Stimulated activated CD8-positive, alpha-beta memory T cell treated with anti-CD3 and anti-CD28 coated beads, Interleukin-7, amount 100 ng/mL, for 1 hour (primary cell): Measurements from ENCODE around the gene PERM1.
A peak's percentile ranks its signal among the peaks of the same experiment; 100 is the strongest.

ENCODE experiments used
- DNase-seq, 2 donors: peaks; one replicate each; pipeline ENCODE4 v3.0.0-alpha.2; 2020; ENCODE audit warnings: low read depth in 2 of 2

The PERM1 gene

DNA sequence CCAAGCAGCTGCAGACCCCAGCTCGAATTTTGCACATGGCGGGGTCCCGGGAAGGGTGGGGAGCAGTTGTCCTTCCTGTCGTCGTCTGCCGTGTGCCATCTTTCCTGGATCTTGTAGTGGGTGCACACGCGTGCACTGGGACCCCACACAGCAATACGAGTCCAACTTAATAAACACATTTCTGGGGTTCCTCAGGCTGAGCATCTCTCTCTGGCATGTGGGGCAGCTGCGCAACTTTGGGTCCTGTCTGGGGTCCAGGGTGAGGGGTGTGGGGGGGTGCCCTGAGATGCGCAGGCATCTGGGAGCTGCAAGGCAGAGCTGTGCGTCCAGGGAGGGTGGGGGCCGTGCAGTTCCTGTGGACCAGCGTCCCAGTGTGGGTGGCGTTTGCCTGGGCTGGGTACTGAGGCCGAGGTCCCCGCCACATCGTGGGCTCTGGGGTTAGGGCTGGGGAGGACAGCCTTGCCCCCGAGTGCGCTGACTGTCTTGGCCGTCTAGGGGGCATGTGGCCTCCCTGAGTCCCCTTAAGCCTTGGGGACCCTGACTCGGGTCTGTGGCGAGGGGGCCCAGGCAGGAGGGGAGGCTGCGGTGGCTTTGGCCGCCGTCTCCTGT lies 16.3 kb downstream of the PERM1 start:
- DNase-seq: no peak

DNA sequence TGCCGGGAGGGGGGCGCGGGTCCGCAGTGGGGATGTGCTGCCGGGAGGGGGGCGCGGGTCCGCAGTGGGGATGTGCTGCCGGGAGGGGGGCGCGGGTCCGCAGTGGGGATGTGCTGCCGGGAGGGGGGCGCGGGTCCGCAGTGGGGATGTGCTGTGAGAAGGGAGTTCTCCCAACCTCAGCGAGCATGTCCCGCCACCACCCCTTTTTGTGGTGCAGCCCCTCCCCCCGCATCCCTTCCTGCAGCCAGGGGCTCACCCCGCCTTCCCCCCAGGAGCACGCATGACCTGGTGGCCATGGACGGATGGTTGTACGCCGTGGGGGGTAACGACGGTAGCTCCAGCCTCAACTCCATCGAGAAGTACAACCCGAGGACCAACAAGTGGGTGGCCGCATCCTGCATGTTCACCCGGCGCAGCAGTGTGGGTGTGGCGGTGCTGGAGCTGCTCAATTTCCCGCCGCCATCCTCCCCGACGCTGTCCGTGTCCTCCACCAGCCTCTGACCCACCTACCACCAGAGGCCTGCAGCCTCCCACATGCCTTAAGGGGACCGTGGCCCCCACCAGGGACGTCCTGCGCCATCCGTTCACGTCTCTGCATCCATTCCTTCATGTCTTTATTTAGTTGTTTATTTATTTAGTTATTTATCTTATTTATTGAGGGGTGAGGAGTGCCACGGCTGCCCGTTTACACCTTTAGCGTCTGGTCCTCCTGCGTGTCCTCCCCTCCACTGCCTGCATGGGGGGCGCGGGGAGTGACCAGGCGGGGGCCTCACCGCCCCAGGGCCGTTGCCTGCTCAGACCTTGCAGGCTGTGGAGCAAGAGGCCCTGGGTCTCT lies 17.0 kb downstream of the PERM1 start:
- DNase-seq: no peak

DNA sequence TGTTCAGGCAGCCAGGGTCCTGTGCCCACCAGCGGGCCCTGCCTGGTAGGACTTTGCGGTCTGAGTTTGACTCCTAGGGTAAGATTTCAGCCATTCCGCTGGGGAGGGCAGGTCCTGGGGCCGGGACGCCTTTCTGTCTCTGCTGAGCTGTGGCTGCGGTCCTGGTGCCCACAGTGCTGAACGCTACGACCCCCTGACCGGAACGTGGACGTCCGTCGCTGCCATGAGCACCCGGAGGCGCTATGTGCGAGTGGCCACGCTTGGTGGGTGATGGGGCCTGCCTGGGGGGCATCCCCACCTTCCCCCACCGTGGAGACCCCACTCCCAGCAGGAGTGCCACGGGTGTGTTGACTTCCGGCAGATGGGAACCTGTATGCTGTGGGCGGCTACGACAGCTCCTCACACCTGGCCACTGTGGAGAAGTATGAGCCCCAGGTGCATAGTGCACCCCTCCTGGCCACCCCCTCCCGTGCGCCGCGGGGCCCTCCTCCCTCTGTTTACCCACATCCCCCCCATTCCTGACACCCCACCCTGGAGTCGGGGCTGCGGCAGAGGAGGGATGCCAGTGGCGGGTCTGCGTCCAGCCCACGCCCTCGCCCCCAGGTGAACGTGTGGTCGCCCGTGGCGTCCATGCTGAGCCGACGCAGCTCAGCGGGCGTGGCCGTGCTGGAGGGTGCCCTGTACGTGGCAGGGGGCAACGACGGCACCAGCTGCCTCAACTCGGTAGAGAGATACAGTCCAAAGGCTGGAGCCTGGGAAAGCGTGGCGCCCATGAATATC lies 18.0 kb downstream of the PERM1 start:
- no peak for DNase-seq

DNA sequence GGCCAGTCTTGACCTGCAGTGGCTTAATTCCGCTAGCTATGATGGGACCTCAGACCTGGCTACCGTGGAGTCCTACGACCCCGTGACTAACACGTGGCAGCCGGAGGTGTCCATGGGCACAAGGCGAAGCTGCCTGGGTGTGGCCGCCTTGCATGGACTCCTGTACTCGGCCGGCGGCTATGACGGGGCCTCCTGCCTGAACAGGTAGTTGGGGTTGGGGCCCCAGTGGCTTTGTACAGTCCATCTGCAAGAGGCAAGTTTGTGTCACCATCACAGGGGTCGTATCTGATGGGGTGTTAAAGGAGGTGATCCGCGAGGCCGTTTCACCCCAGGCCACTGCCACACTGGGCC lies 18.6 kb downstream of the PERM1 start:
- DNase-seq: no peak

DNA sequence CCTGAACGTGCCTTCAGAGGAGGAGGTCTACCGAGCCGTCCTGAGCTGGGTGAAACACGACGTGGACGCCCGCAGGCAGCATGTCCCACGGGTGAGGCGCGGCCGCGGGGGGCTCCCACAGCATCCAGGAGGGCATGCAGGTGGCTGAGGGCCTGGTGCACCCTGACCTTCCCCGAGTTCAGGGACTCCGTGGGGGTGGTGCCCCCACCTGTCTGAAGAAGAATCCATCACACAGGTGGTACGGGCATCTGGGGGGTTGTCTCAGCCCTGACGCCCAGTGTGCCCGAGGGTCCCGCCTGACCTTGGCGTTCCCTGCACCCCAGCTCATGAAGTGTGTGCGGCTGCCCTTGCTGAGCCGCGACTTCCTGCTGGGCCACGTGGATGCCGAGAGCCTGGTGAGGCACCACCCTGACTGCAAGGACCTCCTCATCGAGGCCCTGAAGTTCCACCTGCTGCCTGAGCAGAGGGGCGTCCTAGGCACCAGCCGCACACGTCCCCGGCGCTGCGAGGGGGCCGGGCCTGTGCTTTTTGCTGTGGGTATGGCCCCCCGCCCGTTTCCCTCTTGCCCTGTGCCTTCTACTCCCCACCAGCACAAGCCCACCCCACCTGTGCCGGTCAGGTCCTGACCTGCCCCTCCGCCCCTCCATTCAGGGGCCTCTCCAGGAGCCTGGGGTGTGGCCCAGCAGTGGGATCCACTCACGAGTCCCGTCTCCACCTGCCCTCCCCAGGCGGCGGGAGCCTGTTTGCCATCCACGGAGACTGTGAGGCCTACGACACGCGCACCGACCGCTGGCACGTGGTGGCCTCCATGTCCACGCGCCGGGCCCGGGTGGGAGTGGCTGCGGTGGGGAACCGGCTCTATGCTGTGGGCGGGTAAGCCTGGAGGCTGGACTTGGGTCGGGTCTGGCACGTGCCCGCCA lies 19.3 kb downstream of the PERM1 start:
- DNase-seq: no peak

DNA sequence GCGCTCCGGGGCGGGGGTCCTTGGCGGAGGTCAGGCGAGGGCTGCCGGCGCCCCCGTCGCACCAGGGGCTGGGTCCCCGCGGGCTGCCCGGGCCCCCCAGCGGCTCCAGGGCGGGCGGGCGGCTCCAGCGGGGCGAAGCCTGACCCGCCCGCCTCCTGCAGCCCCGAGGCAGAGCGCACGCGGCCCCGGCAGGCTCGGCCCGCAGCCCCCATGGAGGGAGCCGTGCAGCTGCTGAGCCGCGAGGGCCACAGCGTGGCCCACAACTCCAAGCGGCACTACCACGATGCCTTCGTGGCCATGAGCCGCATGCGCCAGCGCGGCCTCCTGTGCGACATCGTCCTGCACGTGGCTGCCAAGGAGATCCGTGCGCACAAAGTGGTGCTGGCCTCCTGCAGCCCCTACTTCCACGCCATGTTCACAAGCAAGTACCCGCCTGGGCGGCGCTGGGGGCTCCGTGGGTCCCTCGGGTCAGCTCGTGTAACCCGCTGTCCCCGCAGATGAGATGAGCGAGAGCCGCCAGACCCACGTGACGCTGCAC lies 20.7 kb downstream of the PERM1 start:
- no peak for DNase-seq

DNA sequence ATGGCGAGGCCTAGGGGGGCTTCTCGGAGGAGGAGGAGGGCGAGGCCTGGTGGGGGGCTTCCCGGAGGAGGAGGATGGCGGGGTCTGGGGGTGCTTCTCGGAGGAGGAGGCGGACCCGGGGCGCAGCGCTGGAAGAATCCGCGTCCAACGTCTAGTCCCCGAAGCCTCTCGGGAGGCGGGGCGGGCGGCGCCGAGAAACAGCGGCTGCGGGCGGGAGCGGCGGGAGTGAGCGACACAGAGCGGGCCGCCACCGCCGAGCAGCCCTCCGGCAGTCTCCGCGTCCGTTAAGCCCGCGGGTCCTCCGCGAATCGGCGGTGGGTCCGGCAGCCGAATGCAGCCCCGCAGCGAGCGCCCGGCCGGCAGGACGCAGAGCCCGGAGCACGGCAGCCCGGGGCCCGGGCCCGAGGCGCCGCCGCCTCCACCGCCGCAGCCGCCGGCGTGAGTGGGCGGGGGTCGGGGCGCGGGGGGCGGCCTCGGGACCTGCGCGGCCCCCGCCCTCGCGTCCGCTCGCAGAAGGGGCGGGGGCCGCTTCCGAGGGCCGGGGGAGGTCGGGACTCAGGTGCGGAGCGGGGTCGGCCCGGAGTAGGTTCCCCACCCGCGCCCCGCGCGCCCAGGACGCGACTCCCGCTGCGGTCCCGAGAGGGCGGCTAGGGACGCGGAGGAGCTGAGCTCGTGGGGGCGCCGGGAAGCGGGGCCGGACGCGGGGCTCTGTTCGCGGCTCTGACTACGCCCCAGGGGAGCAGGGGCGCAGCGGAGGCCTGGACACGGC lies 21.3 kb downstream of the PERM1 start, which contains the start of gene KLHL17:
Gene KLHL17 (plus strand): TSS at position 222 of the 769 bp plus-strand sequence. CDS start 110 bp downstream, at position 332.
- DNase-seq: peak; percentile 56 to 63

DNA sequence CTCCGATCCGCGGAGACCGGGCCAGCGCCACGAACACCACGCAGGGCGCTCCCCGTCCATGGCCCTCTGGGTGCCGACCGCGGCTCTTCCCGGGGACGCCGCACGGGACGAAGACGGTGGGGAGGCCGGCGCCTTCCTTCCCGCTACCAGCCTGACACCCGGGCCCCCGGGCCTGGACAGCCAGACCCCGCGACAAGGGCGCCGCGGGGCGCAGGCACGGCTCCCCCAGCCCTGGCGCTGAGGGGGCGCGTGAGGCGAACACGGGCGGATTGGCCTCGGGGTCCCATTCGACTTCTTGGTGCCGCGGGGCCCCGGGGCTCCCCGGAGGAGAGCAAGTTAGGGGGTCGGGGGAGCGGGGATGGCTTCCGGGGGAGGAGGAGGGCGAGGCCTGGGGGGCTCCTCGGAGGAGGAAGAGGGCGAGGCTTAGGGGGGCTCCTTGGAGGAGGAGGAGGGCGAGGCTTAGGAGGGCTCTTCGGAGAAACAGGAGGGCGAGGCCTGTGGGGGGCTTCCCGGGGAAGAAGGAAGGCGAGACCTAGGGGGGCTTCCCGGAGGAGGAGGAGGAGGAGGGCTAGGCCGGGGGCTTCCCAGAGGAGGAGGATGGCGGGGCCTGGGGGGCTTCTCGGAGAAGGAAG lies 22.0 kb downstream of the PERM1 start:
- DNase-seq: no peak

DNA sequence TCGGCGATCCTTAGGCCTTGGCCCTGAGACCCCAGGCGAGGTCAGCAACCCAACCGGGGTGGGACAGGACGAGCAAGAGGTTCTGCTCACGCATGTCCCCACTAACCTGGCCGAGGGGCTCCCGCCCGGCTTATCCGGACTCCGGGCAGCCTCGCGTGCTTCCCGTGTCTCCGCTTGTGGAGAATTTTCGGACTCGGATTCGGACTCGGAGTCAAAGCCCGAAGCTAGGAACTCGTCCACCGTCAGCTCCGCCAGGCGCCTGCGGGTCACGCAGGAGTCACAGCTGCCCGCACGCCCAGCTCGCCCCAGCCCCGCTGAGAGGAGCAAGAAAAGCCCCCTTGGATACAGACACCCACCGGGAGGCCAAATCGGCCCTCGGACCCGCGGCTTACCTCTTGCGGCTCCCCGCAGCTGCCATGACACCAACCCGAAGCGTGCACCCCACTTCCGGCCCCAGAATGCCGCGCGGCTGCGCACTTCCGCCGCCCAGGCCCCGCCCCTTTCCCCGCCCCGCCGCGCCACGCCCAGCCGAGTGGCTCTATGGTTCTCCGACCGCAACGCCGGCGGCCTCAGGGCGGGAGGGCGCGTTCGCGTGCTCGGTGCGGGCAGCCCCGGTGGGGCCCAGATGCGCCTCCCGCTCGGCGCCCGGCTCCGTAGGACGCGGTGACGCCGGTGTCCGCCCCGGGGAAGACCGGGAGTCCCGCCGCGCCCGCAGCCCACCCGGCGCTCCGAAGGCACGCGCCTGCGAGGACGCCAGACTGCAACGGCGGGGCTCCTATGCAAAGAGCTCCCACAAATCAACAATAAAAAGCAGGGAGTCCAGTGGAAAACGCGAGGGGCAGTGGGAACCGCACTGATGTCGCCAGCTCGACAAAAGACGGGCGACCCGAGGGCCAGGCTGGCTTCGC lies 22.8 kb downstream of the PERM1 start, which contains the start of gene NOC2L:
Gene NOC2L (minus strand): TSS at position 434 of the 908 bp plus-strand sequence. CDS start 16 bp downstream, at position 418.
- peak; percentile 98 to 99 for DNase-seq

DNA sequence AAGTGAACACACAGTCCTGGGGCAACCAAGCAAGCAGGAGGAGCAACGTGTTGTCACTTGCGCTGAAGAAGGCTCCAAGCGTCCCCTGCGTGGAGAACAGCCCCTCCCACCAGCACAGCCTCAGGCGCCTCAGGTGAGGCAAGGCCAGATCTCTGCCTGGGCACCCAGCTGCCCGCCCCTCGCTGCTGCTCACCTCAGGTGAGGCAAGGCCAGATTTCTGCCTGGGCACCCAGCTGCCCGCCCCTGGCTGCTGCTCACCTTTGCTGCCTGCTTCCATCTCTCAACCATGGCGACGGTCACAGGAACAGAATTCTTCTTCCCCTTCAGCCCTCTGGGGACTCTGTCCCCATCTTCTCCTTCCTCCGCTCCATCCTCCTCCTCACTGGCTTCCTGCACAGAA lies 25.3 kb downstream of the PERM1 start:
- no peak for DNase-seq

DNA sequence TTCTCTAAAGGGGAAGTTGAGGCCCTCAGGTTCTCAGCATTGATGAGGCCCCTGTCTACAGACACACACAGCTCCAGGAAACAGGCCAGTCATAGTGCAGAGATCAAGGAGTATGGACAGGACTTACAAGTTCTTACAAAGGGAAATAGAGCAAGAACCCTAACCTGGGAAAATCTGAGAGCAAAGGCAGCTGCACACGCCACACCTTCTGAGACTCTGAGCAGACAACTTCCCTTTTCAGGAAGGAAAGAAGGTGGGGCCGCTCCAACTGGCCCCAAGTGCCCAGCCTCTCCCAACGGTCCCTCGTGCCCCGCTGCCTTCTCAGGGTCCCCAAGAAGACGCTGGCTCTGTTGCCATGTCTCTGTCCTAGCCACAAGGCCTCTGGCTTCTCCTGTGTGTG lies 26.4 kb downstream of the PERM1 start:
- DNase-seq: no peak

DNA sequence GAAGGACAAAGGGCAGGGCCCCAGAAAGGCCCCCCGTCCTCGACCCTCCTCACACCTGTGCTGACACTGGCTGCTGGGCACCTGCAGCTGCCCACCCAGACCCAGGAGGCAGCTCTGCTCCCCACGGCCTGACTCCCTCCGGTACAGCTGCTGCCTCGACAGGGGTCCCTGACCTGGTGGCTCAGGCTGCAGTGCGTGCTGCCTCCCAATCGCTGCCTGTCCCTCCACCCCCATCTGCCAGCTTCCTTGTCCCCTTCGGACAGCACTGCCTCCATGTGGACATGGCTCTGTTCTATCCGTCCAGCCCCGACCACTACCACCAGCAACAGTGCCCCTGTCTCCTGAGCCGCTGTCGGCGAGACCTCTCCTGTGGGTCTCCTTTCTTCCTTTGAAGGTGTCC lies 27.0 kb downstream of the PERM1 start:
- no peak for DNase-seq

DNA sequence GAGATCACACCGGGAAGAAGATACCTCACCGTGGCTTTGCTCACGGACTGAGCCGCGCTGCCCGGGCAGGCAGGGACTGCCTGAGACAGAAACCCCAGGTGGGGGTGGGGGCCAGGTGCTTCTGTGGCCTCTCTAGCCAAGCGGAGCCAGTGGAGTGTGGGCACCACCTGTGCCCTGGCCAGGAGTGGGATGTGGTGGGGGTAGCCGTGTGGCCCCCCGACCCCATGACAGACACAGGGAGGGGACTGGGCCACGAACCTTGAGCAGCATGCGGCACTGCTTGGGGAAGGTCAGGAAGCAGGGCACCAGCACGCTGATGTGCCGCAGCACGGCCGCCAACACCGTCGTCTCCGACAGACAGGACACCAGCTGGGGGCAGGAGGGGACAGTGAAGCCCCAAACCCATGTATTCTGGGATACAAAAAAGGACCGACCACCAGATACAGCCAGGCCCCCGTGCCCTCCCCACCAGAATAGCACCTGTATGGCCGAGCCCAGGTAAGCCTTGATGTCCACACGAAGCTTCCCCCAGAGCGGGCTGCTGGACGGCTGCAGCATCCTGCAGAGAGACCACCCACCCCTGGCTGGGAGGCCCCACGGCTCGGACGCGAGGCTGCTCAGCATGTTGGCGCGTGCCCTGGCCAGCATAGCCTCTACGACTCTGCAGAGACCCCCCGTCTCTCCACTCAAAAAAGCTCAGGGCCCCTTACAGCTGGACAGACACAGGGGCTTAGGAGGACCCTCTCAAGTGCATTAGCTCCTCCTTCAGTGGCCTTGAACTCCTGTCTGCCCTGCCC lies 28.2 kb downstream of the PERM1 start:
- DNase-seq: no peak

DNA sequence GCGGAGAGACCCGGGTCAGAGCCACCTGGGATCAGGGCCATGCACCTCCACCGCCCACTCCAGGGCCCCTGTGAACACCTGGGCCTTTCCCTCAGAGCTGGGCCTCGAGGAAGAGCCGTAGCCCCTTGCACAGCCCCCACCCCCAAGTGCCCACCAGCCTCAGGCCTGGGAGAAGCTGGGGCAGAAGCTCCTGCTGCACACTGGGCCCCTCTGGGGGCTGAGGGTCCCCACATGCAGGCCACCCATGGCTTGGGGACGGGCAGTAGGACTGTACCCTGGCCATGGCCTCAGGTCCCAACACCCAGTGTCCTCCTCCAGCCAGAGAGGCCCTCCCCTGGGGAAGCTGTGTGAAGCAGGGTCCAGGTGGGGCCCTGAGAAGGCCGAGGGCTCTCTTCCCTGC lies 29.3 kb downstream of the PERM1 start:
- DNase-seq: no peak

DNA sequence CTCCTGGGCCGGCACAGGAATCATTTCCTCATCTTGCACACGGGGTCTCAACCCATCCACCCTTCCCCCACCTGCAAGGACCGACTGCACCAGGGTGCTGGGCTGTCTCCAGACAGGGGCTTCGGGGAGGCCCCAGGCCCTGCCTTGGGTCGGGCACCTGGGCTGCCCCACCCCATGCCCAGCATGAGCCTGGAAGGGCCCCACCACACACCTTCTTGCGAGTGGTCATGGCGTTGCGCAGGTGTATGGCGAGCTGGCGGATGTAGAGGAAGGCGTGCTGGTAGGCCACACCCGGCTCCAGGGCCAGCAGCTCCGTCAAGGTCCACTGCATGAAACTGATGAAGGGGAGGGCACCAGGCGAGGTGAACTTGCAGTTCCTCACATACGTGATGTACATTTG lies 29.7 kb downstream of the PERM1 start:
- no peak for DNase-seq

DNA sequence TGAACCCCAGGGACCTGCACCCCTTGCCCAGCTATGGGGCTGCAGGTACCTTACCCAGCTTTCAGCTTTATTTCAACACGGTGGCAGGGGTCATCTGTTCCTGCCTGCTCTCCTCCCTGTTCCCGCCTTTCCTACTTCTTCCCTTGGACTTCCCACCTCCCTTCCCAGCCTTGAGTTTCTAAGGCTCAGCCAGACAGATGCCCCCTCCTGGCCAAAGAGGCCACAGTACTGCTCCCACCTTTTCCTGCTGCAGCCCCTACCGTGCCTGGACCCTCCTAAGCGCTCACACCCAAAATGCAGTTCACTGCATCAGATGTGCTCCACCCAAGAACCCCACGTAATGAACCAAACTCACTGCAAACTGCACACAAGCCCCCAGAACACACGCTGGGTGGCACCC lies 30.5 kb downstream of the PERM1 start:
- no peak for DNase-seq

DNA sequence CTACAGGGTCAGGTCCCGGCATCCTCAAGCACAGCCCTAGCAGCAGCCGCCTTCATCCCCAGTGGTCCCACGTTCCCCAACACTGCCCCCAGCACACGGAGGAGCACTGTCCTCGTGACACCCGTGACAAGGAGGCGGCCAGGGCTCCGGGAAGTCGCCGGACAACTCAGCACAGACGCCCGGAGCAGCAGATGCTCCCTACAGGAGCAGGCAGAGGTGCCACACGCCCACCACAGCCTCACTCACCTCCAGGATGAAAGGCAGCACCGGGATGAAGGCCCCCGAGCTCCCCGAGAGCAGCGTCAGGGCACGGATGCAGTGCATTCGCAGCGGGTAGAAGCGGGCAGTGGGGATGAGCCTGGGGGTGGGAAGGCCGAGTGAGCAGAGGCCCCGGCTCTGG lies 31.0 kb downstream of the PERM1 start:
- no peak for DNase-seq

DNA sequence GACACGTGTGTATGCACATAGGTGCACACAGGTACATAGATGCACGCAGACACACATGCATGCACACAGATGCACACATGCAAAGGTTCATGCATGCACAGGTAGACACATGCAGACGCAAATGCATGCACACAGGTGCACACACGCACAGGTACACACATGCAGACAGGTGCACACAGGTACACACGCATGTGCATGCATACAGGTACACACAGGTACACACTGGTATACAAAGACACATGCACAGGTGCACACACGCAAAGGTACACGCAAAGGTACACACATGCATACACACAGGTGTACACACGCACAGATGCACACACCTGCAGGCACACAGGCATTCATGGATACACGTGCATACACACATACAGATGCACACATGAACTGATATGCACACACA lies 31.6 kb downstream of the PERM1 start:
- no peak for DNase-seq
